Neural cell (in vitro differentiated cells): Measurements from ENCODE around the gene HSPB6. TPM values are rescaled to one million over a fixed set of nuclear protein-coding genes. Genes with fewer than 3 reads are reported as not detected.
A peak's percentile ranks its signal among the peaks of the same experiment; 100 is the strongest.

Experiments used
- H2AFZ ChIP-seq: fragments of 200-600, 300-800 bp; sonication (generic), shearing (Covaris generic); 2 replicates; pipeline ENCODE4 v1.6.0; 2014; ENCODE audit warnings: low read depth, mild to moderate bottlenecking, antibody characterized with exemption, low read length, moderate library complexity
- H3F3A ChIP-seq: fragments of 200-600 bp; shearing (Covaris generic); 2 replicates; pipeline ENCODE4 v1.6.1; 2016; ENCODE audit warnings: mild to moderate bottlenecking, moderate library complexity, mixed read lengths, antibody characterized with exemption, low read length; ENCODE audit not compliant: insufficient read depth, poor library complexity, severe bottlenecking
- H3K27ac ChIP-seq: fragments of 200-600, 300-800 bp; sonication (generic), shearing (Covaris generic); 2 replicates; pipeline ENCODE4 v1.5.1; 2014; ENCODE audit warnings: mild to moderate bottlenecking, low read length, moderate library complexity
- H3K27me3 ChIP-seq: fragments of 300-800, 200-600 bp; sonication (generic), shearing (Covaris generic); 2 replicates; pipeline ENCODE4 v1.6.0; 2014; ENCODE audit warnings: mild to moderate bottlenecking, low read depth, low read length, moderate library complexity; ENCODE audit not compliant: insufficient read depth
- H3K36me3 ChIP-seq: fragments of 300-800, 200-600 bp; sonication (generic), shearing (Covaris generic); 2 replicates; pipeline ENCODE4 v1.5.1; 2014; ENCODE audit warnings: mild to moderate bottlenecking, antibody characterized with exemption, low read length, moderate library complexity; ENCODE audit not compliant: insufficient read depth
- H3K4me2 ChIP-seq: fragments of 300-800, 200-600 bp; sonication (generic), shearing (Covaris generic); 2 replicates; pipeline ENCODE4 v1.6.0; 2014; ENCODE audit warnings: mild to moderate bottlenecking, low read length
- H3K4me3 ChIP-seq: fragments of 300-800, 200-600 bp; sonication (generic), shearing (Covaris generic); 2 replicates; pipeline ENCODE4 v1.5.1; 2014; ENCODE audit warnings: mild to moderate bottlenecking, low read length, moderate library complexity
- H3K79me2 ChIP-seq: fragments of 200-600 bp; shearing (Covaris generic); replicated peaks from 2 replicates; pipeline ENCODE4 v1.6.0; 2014; ENCODE audit warnings: mild to moderate bottlenecking, low read length, moderate library complexity; ENCODE audit not compliant: insufficient read depth
- H3K9ac ChIP-seq: fragments of 300-800, 200-600 bp; sonication (generic), shearing (Covaris generic); 2 replicates; pipeline ENCODE4 v1.6.1; 2016; ENCODE audit warnings: mild to moderate bottlenecking, low read length, mixed read lengths
- H3K9me2 ChIP-seq: fragments of 200-600 bp; shearing (Covaris generic); 2 replicates; pipeline ENCODE4 v1.6.1; 2016; ENCODE audit warnings: mild to moderate bottlenecking, low read length, mixed read lengths; ENCODE audit not compliant: insufficient read depth
- H3K9me3 ChIP-seq: fragments of 200-600, 300-800 bp; sonication (generic), shearing (Covaris generic); 2 replicates; pipeline ENCODE4 v1.6.1; 2016; ENCODE audit warnings: mild to moderate bottlenecking, mixed run types, low read length, moderate library complexity, mixed read lengths
- H4K20me1 ChIP-seq: fragments of 200-600 bp; shearing (Covaris generic); 2 replicates; pipeline ENCODE4 v1.6.1; 2016; ENCODE audit warnings: mild to moderate bottlenecking, mixed run types; ENCODE audit not compliant: insufficient read depth
- CTCF ChIP-seq: fragments of 450-650 bp; IDR thresholded peaks from 2 replicates; pipeline ENCODE4 v1.5.1; 2014; ENCODE audit warnings: antibody characterized with exemption, mild to moderate bottlenecking, moderate library complexity; ENCODE audit not compliant: poor library complexity, severe bottlenecking
- EZH2 ChIP-seq: fragments of 200-600, 300-800 bp; shearing (Covaris generic), sonication (generic); IDR thresholded peaks from 2 replicates; pipeline ENCODE4 v1.6.1; 2014; ENCODE audit warnings: antibody characterized with exemption, low read length, borderline replicate concordance, mild to moderate bottlenecking; ENCODE audit not compliant: insufficient read depth, poor library complexity, severe bottlenecking
- MXI1 ChIP-seq: fragments of 450-650 bp; conservative IDR thresholded peaks from 2 replicates; pipeline ENCODE4 v1.6.1; 2014; ENCODE audit warnings: antibody characterized with exemption, mild to moderate bottlenecking; ENCODE audit not compliant: poor library complexity, severe bottlenecking
- POLR2AphosphoS5 ChIP-seq: IDR thresholded peaks from 2 replicates; pipeline ENCODE4 v1.6.1; 2012
- RAD21 ChIP-seq: fragments of 450-650 bp; conservative IDR thresholded peaks from 2 replicates; pipeline ENCODE4 v1.6.1; 2014; ENCODE audit warnings: antibody characterized with exemption, mild to moderate bottlenecking, moderate library complexity
- REST ChIP-seq: IDR thresholded peaks from 2 replicates; pipeline ENCODE4 v1.6.1; 2012; ENCODE audit warnings: borderline replicate concordance
- SMC3 ChIP-seq: fragments of 450-650 bp; conservative IDR thresholded peaks from 2 replicates; pipeline ENCODE4 v1.6.1; 2014; ENCODE audit warnings: antibody characterized with exemption, mild to moderate bottlenecking, moderate library complexity; ENCODE audit not compliant: poor library complexity
- TAF1 ChIP-seq: IDR thresholded peaks from 2 replicates; pipeline ENCODE4 v1.6.1; 2012; ENCODE audit warnings: low read depth
- polyA plus RNA-seq: library from polyadenylated mRNA; depleted of rRNA; stranded (reverse); fragments of >200 nt; gene quantifications from 2 replicates; pipeline ENCODE4 v1.2.3, GENCODE V29; 2014

The HSPB6 gene
- polyA plus RNA-seq, 1 donor from 2014 or later = not detected

DNA sequence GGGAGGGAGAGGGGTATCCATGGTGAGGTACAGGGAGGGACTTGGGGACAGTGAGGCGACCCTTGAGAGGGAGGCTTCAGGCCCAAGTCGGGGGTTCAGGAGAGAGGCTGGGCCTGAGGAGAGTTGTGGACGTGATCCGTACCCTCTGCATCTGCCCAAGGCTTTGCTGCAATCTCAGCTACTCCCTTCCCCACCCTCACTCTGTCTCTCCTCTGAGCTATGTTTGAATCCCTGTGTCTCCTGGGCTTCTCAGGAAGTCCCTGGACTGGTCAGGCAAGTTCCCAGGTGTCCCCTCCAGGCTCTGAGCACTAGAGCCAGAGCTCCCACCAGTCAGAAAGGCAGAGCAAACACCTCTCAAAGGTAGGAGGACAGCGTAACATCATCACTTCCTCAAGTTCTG, 6.7 kb downstream of the HSPB6 start:
- H3K9me3 ChIP-seq = no peaks in the 10 kb centered on the region
- H2AFZ ChIP-seq = no peak overlapping the region
- TF ChIP-seq POLR2AphosphoS5 (no peak), CTCF (no peak)
- H3K9me2 ChIP-seq = no peaks in the 10 kb centered on the region
- H3K27me3 ChIP-seq = no peaks in the 10 kb centered on the region
- no peak overlapping the region for H3K4me3 ChIP-seq
- peaks cover 22% of the 10 kb centered on the region for H3K79me2 ChIP-seq
- peaks cover 8% of the 10 kb centered on the region for H3K36me3 ChIP-seq
- no peaks in the 10 kb centered on the region for H4K20me1 ChIP-seq
- no peaks in the 10 kb centered on the region for H3F3A ChIP-seq
- H3K4me2 ChIP-seq = no peak overlapping the region
- no peak overlapping the region for H3K9ac ChIP-seq
- H3K27ac ChIP-seq = no peak overlapping the region

DNA sequence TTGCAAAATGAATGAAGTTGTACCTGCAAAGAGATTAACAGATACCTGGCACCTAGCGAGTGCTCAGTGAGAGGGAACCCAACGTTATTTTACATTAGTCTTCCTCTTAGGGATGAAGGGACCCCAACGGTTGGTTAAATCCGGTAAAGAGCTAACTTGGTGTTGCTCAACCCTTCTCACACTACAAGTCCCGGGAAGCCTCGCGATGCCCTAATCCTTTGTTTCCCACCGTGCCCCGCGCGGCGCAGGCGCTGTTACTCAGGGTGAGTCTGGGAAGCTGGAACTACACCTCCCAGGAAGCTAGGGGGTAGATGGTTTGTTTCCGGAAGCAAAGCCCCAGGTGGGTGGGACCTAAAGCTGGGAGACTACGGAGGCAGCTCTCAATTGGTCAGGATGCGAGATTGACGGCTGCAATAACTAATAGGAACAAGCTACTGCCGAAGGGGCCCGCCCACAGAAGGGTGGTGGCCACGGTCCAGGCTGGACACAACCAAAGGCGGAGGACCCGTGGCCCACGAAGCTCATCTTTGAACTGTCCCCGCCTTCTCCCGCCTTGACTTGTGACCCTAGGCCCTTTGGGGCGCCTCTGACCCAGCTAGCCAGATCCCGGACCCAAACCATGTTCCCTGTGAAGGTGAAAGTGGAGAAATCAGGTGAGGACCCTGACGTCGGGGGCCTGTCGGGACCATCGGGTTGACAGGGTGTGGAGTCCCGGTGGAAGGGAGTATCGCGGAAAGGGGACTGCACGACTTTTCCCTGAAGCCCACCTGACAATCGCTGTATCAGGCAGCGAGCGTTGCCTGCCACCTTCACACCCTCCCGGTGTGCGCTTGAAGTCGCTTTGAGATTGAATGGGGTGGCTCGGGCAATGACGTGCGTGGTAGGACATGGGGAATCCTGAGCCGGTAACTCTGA, 8.5 kb downstream of the HSPB6 start, which contains the start of gene LIN37:
LIN37 (plus strand) TSS at position 471 of the 915 bp plus-strand sequence; CDS start at position 620, 149 bp downstream.
- H4K20me1 ChIP-seq = no peaks in the 10 kb centered on the region
- H2AFZ ChIP-seq = peak within 1 kb of the TSS; percentile 80
- H3F3A ChIP-seq = no peaks in the 10 kb centered on the region
- H3K4me2 ChIP-seq = peak within 1 kb of the TSS; percentile 54
- H3K27ac ChIP-seq = peak within 1 kb of the TSS; percentile 65
- H3K36me3 ChIP-seq = no peaks in the 10 kb centered on the region
- H3K79me2 ChIP-seq = peaks cover 22% of the 10 kb centered on the region
- H3K9me2 ChIP-seq = no peaks in the 10 kb centered on the region
- no peaks in the 10 kb centered on the region for H3K27me3 ChIP-seq
- TF ChIP-seq TAF1 (peak; percentile 25), POLR2AphosphoS5 (peak; percentile 80), REST (no peak), MXI1 (peak; percentile 88), SMC3 (no peak)
- no peaks in the 10 kb centered on the region for H3K9me3 ChIP-seq
- H3K4me3 ChIP-seq = peak within 1 kb of the TSS; percentile 87
- peak within 1 kb of the TSS; percentile 79 for H3K9ac ChIP-seq

DNA sequence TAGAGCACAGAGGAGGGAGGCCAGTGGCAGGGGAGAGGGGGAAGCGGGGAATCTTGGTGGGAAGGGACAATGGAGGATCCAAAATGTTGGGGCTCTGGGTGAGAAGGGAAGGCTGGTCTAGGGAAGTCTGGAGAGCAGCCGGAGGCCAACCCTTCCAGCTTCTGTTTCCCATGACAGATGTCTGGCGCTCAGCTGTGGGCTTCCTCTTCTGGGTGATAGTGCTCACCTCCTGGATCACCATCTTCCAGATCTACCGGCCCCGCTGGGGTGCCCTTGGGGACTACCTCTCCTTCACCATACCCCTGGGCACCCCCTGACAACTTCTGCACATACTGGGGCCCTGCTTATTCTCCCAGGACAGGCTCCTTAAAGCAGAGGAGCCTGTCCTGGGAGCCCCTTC, 10.3 kb downstream of the HSPB6 start:
- peak overlapping the region; percentile 91 for H3K4me2 ChIP-seq
- H2AFZ ChIP-seq = no peak overlapping the region
- TF ChIP-seq EZH2 (no peak), POLR2AphosphoS5 (no peak), REST (no peak), TAF1 (no peak), MXI1 (no peak), RAD21 (no peak)
- no peaks in the 10 kb centered on the region for H3K9me3 ChIP-seq
- H3K36me3 ChIP-seq = no peaks in the 10 kb centered on the region
- H3K79me2 ChIP-seq = peaks cover 22% of the 10 kb centered on the region
- H4K20me1 ChIP-seq = no peaks in the 10 kb centered on the region
- H3K9me2 ChIP-seq = no peaks in the 10 kb centered on the region
- no peak overlapping the region for H3K27ac ChIP-seq
- H3F3A ChIP-seq = no peaks in the 10 kb centered on the region
- H3K9ac ChIP-seq = peak overlapping the region; percentile 81
- no peaks in the 10 kb centered on the region for H3K27me3 ChIP-seq
- peak overlapping the region; percentile 94 for H3K4me3 ChIP-seq
